Stimulated activated CD8-positive, alpha-beta memory T cell treated with anti-CD3 and anti-CD28 coated beads, Interleukin-12 subunit alpha, Interleukin-12 subunit beta, amount 100 ng/mL, for 24 hours (primary cell): ENCODE results near the gene FER.
"Not testable (repeated sequence)": the region's sequence is repeated elsewhere in the genome, so short reads cannot be mapped to it uniquely, and the experiment has no call there.

Source experiments
- DNase-seq: peaks from one replicate; pipeline ENCODE4 v3.0.0-alpha.2; 2020; ENCODE audit errors: extremely low read depth

Gene FER

GRCh38 chr5:109121225-109121624, 373.5 kb downstream of the FER start:
- DNase-seq: no peak

- no peak for DNase-seq
Measured at GRCh38 chr5:109125755-109126429, 378.2 kb downstream of the FER start.

- no peak for DNase-seq
Measured at GRCh38 chr5:109126481-109126880, 378.8 kb downstream of the FER start.

GRCh38 chr5:109136906-109137305, 389.2 kb downstream of the FER start:
- DNase-seq: no peak

- DNase-seq: no peak
Measured at GRCh38 chr5:109141222-109142200, 393.8 kb downstream of the FER start.

GRCh38 chr5:109143031-109143430, 395.3 kb downstream of the FER start:
- DNase-seq: no peak

GRCh38 chr5:109145139-109145538, 397.4 kb downstream of the FER start:
- DNase-seq: no peak

- DNase-seq: no peak
Measured at GRCh38 chr5:109146591-109146990, 398.9 kb downstream of the FER start.

GRCh38 chr5:109152565-109152964, 404.9 kb downstream of the FER start:
- no peak for DNase-seq

GRCh38 chr5:109155625-109156024, 407.9 kb downstream of the FER start:
- no peak for DNase-seq

- no peak for DNase-seq
Measured at GRCh38 chr5:109156885-109157284, 409.2 kb downstream of the FER start.

GRCh38 chr5:109160468-109160867, 412.8 kb downstream of the FER start:
- no peak for DNase-seq

- no peak for DNase-seq
Measured at GRCh38 chr5:109161914-109162683, 414.4 kb downstream of the FER start.

- no peak for DNase-seq
Measured at GRCh38 chr5:109163336-109163735, 415.6 kb downstream of the FER start.

- DNase-seq: no peak
Measured at GRCh38 chr5:109164001-109164400, 416.3 kb downstream of the FER start.

- DNase-seq: no peak
Measured at GRCh38 chr5:109167586-109167985, 419.9 kb downstream of the FER start.

- DNase-seq: no peak
Measured at GRCh38 chr5:109168151-109168550, 420.5 kb downstream of the FER start.

- DNase-seq: no peak
Measured at GRCh38 chr5:109170629-109171350, 423.1 kb downstream of the FER start.

- DNase-seq: not testable (repeated sequence)
Measured at GRCh38 chr5:109171437-109172073, 423.9 kb downstream of the FER start.

GRCh38 chr5:109173036-109173794, 425.5 kb downstream of the FER start:
- no peak for DNase-seq
